ENCODE results near the gene SART3. TPM values are rescaled to one million over a fixed set of nuclear protein-coding genes. Genes with fewer than 3 reads are reported as not detected.

Gene SART3
- total and polyA plus RNA-seq, 8 donors, result 35.1 to 81.7 (median 64.3) TPM

DNA sequence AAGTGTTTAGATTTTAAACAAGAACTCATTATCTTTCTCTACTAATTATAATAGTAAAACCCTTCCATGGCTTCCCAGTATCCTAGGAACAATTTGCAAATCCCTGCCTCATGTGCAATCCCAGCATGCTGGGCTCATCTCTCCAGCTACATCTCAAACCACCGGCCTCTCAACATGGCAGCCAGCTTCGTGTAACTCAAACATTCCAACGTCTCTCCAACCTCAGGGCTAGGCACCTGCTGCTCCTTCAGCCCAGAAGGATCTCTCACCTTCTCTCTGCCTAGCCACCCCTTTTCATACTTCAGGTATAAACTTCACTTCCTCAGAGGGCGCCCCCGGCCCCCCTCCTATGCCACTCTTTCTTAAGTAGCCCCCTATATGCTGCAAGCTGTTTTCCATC is 7.2 kb downstream of the SART3 start:
- no peak overlapping the region for H3K27ac ChIP-seq
- ATAC-seq, result no peak
- no peaks in the 10 kb centered on the region for H3K27me3 ChIP-seq
- DNase-seq, result no peak
- H3K9me3 ChIP-seq, result no peaks in the 10 kb centered on the region
- TF ChIP-seq CTCF (IDR thresholded peaks at IDR 0.05), result no peak
- H3K36me3 ChIP-seq, result peaks cover 0 to 15% of the 10 kb centered on the region in 2 donors
- H3K4me3 ChIP-seq, result no peak overlapping the region
- peaks cover 0 to 65% of the 10 kb centered on the region in 2 donors for H3K4me1 ChIP-seq
- intact Hi-C loops (cut with DNase I), result no loop called here

DNA sequence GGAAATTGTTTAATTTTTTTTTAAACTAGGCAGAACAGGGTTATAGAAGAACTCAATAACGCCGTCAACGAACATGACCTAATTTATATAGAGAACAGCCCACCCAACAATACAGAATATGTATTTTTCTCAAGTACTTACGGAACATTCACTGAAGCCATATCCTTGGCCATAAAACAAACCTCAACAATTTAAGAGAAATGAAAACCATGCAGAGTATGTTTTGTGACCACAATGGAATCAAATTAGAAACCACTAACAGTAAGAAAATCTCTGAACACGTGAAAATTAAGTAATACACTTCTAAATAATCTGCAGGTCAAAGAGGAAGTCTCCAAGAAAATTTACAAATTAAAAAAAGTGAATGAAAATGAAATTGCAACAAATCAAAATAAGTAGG is 9.4 kb downstream of the SART3 start:
- ATAC-seq (no peak), DNase-seq (no peak)
- Histone ChIP-seq H3K27ac (no peak overlapping the region), H3K4me3 (no peak overlapping the region), H3K9me3 (no peaks in the 10 kb centered on the region), H3K4me1 (peaks cover 0 to 48% of the 10 kb centered on the region in 2 donors), H3K36me3 (peaks cover 0 to 31% of the 10 kb centered on the region in 2 donors), H3K27me3 (no peaks in the 10 kb centered on the region)
- intact Hi-C loops (cut with DNase I), result no loop called here
- no peak for TF ChIP-seq CTCF (IDR thresholded peaks at IDR 0.05)

DNA sequence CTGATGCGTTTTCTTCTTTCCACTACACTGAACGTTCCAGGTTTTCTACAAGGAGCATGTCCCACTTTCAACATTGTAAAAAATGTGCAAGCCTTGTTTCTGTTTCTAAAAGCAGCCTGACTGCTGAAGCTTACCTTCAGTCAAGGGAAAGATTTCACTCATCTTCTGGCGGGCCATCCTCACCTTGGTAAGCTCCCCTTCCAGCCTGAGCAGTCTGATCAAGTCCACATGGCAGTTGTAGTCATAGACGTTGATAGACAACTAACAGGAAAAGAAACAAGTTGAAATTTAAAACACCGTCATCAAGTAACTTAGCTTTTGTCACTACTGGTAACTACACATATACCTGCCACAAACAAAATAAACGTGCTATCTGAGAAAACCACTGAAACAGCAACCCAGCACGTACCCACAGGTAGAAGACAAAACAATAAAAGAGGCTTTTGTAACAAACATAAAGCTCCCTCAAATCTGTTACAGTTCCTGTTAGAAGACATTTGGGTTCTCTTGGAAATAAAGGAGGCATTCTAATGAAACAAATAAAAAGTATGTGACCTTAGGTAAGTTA is 11.9 kb downstream of the SART3 start:
- Histone ChIP-seq H3K27ac (no peak overlapping the region), H3K9me3 (no peaks in the 10 kb centered on the region), H3K27me3 (no peaks in the 10 kb centered on the region), H3K4me1 (peaks cover 0 to 31% of the 10 kb centered on the region in 2 donors), H3K4me3 (no peak overlapping the region), H3K36me3 (peaks cover 3 to 49% of the 10 kb centered on the region in 2 donors)
- TF ChIP-seq CTCF (IDR thresholded peaks at IDR 0.05), result no peak
- intact Hi-C loops (cut with DNase I), result no loop called here
- ATAC-seq (no peak), DNase-seq (no peak)

- no peak for TF ChIP-seq CTCF (IDR thresholded peaks at IDR 0.05)
- Histone ChIP-seq H3K4me1 (peaks cover 0 to 24% of the 10 kb centered on the region in 2 donors), H3K4me3 (no peak overlapping the region), H3K36me3 (peaks cover 8 to 63% of the 10 kb centered on the region in 2 donors), H3K27ac (no peak overlapping the region), H3K9me3 (no peaks in the 10 kb centered on the region), H3K27me3 (no peaks in the 10 kb centered on the region)
- ATAC-seq (no peak), DNase-seq (no peak)
- intact Hi-C loops (cut with DNase I), result no loop called here
Observed at GRCh38 chr12:108547686-108548085, 13.3 kb downstream of the SART3 start.

GRCh38 chr12:108543652-108544051 is 17.3 kb downstream of the SART3 start:
- no peak overlapping the region for H3K4me3 ChIP-seq
- no peak for TF ChIP-seq CTCF (IDR thresholded peaks at IDR 0.05)
- intact Hi-C loops (cut with DNase I), result no loop called here
- H3K36me3 ChIP-seq, result peaks cover 8 to 80% of the 10 kb centered on the region in 2 donors
- ATAC-seq (no peak), DNase-seq (no peak)
- no peak overlapping the region for H3K27ac ChIP-seq
- no peaks in the 10 kb centered on the region for H3K27me3 ChIP-seq
- peaks cover 0 to 5% of the 10 kb centered on the region in 2 donors for H3K4me1 ChIP-seq
- no peaks in the 10 kb centered on the region for H3K9me3 ChIP-seq
